Gastrocnemius medialis (tissue), 4 donors: Measurements from ENCODE around the gene OIP5.

ENCODE experiments used
- POLR2A ChIP-seq, 2 donors: fragments of 450-650 bp; IDR thresholded peaks; one replicate each; pipeline ENCODE4 v1.6.1; 2017; ENCODE audit warnings: antibody characterized with exemption in 2 of 2, mild to moderate bottlenecking in 2 of 2, moderate library complexity in 2 of 2
- TF ChIP-seq, protein P1 (sequence below), 5 experiments: fragments of 450-650 bp in 3 of 5; fragments of 200-600 bp in 2 of 5; sonication (generic) in 2 of 5; IDR thresholded peaks in 4 of 5; conservative IDR thresholded peaks in 1 of 5; 1 replicate in 4 of 5; 2 replicates in 1 of 5; pipeline ENCODE4 v1.5.1; 2016 to 2019; ENCODE audit warnings: antibody characterized with exemption in 5 of 5, mild to moderate bottlenecking in 3 of 5, moderate library complexity in 3 of 5

DNA sequence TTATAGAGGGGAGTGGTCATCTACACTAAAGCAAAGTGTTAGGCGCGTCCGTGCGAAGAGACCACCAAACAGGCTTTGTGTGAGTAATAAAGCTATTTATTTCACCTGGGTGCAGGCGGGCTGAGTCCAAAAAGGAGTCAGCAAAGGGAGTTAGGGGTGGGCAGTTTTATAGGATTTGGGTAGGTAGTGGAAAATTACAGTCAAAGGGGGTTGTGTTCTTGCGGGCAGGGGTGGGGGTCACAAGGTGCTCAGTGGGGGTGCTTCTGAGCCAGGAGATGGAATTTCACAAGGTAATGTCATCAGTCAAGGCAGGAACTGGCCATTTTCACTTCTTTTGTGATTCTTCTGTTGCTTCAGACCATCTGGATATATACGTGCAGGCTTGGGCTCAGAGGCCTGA is 47.1 kb downstream of the OIP5 start:
- TF ChIP-seq, protein P1, sequence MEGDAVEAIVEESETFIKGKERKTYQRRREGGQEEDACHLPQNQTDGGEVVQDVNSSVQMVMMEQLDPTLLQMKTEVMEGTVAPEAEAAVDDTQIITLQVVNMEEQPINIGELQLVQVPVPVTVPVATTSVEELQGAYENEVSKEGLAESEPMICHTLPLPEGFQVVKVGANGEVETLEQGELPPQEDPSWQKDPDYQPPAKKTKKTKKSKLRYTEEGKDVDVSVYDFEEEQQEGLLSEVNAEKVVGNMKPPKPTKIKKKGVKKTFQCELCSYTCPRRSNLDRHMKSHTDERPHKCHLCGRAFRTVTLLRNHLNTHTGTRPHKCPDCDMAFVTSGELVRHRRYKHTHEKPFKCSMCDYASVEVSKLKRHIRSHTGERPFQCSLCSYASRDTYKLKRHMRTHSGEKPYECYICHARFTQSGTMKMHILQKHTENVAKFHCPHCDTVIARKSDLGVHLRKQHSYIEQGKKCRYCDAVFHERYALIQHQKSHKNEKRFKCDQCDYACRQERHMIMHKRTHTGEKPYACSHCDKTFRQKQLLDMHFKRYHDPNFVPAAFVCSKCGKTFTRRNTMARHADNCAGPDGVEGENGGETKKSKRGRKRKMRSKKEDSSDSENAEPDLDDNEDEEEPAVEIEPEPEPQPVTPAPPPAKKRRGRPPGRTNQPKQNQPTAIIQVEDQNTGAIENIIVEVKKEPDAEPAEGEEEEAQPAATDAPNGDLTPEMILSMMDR (IDR thresholded peaks at IDR 0.05 in 4 of 5, conservative IDR thresholded peaks at IDR 0.05 in 1 of 5), result no peak
- TF ChIP-seq POLR2A (IDR thresholded peaks at IDR 0.05), result no peak
